Heart right ventricle (tissue), 16 donors: ENCODE measurements around the gene NHSL1. TPM values are rescaled to one million over a fixed set of nuclear protein-coding genes. Genes with fewer than 3 reads are reported as not detected.

Source experiments
- ATAC-seq, 8 donors: fragments of 200-7000 bp; cut with Tn5 transposase; one replicate each; pipeline ENCODE4 v1.9.1; 2020; ENCODE audit warnings: mild to moderate bottlenecking in 8 of 8, moderate library complexity in 8 of 8, moderate number of reproducible peaks in 1 of 8
- DNase-seq, 2 donors: peaks; one replicate each; pipeline ENCODE4 v3.0.0-alpha.2; 2020
- H3K27ac ChIP-seq, 10 donors: fragments of 200-600 bp; sonication (generic) in 2 of 10; one replicate each; pipeline versions ENCODE4 v1.5.0 to v1.8.0; 2020 to 2022; ENCODE audit warnings: mild to moderate bottlenecking in 3 of 10
- H3K27me3 ChIP-seq, 7 donors: fragments of 200-600 bp; one replicate each; pipeline ENCODE4 v1.8.0; 2021 to 2022; ENCODE audit warnings: mild to moderate bottlenecking in 2 of 7
- H3K36me3 ChIP-seq, 9 donors: fragments of 200-600 bp; sonication (generic) in 1 of 9; one replicate each; pipeline versions ENCODE4 v1.5.0 to v1.8.0; 2020 to 2022; ENCODE audit warnings: mild to moderate bottlenecking in 2 of 9
- H3K4me1 ChIP-seq, 9 donors: fragments of 200-600 bp; sonication (generic) in 1 of 9; one replicate each; pipeline versions ENCODE4 v1.5.0 to v1.8.0; 2020 to 2022; ENCODE audit warnings: mild to moderate bottlenecking in 4 of 9
- H3K4me3 ChIP-seq, 10 donors: fragments of 200-600 bp; sonication (generic) in 2 of 10; one replicate each; pipeline versions ENCODE4 v1.5.0 to v1.8.0; 2020 to 2022; ENCODE audit warnings: mild to moderate bottlenecking in 7 of 10, moderate library complexity in 2 of 10
- H3K9me3 ChIP-seq, 11 donors: fragments of 200-600 bp in 10 of 11; sonication (generic) in 2 of 11; one replicate each; pipeline versions ENCODE4 v1.5.0 to v1.8.0; 2013 to 2022; ENCODE audit warnings: mild to moderate bottlenecking in 2 of 11, control low read depth in 1 of 11, moderate library complexity in 1 of 11
- CTCF ChIP-seq, 9 donors: fragments of 200-600 bp; sonication (generic) in 2 of 9; IDR thresholded peaks; one replicate each; pipeline versions ENCODE4 v1.5.0 to v1.8.0; 2021 to 2022; ENCODE audit warnings: antibody characterized with exemption in 9 of 9, mild to moderate bottlenecking in 5 of 9, moderate library complexity in 1 of 9
- WGBS, 2 donors: extraction: QIAGEN DNeasy Blood & Tissue Kit; methylation state at CpG; one replicate each; pipeline ENCODE4 v1.1.7; 2013; ENCODE audit warnings: inconsistent platforms in 1 of 2; 5-methylcytosine and 5-hydroxymethylcytosine counted together
- intact Hi-C, 10 donors: fragments of 100-400 bp; cut with DNase I; formaldehyde crosslinking; loops; one replicate each; pipeline versions ENCODE4 v1.11.1 to v1.14.2; 2022
- polyA plus RNA-seq, 2 donors: library from polyadenylated mRNA; stranded (reverse); fragments of 200-250 nt; gene quantifications; one replicate each; pipeline ENCODE4 v1.2.3, GENCODE V29; 2013
- total RNA-seq, 10 donors: library from RNA; stranded (reverse); fragmentation: NEBNext Ultra II Directional in 3 of 10; extraction: Animal tissue kit (Norgen Biotek cat#: 25700) in 3 of 10; gene quantifications; one replicate each; pipeline versions ENCODE4 v1.2.1 to v1.2.4, GENCODE V29; 2021 to 2023
- donor health status: Arrhythmogenic right ventricular cardiomyopathy.
- donor health status: ischemic (EF 13 %, LVEDD 7.1; RV severe dilation, severe dysfunction).
- donor health status: healthy with polysubstance abuse.
- donor health status: DM: no; HTN: yes; CAD: no.
- donor health status: DM: no; HTN: no; CAD: no.
- donor health status: ischemic (EF 25% LVEDD 6.9; RV normal size, moderate dysfunction).
- donor health status: ischemic (EF 25% LVEDD 5.7; RV mildly dilated, moderate dysfunction).
- donor health status: healthy.
- donor health status: DM: yes; HTN: yes; CAD: no.
- donor health status: Ischemic cardiomyopathy.
- donor health status: ischemic (EF 35%, LVEDD 5.7; RV mildly dilated, moderate dysfunction).
- donor health status: nonischemic (EF 11% LVEDD 7.7; RV severe dilation, severe dysfunction).
- donor health status: DM: yes; HTN: yes; CAD: no.
- donor health status: PGD.
- donor health status: ischemic (EF 29% LVEDD 5.4; RV normal size, mild dysfunction).
- donor health status: nonischemic (EF 23%, LVEDD 6.1; RV moderate dilation, normal function).

NHSL1 gene
- total and polyA plus RNA-seq, 12 donors, result 5.0 to 97.4 (median 74.7) TPM

- DNase-seq (no peak), ATAC-seq (peak in 1 of 8 donors; percentile 69)
- peaks cover 0 to 2% (median 0%) of the 10 kb centered on the region in 9 donors for H3K4me1 ChIP-seq
- 90 to 93% methylated on average over 6 of the region's 6 CpGs for WGBS, 2 donors
- no peak overlapping the region for H3K4me3 ChIP-seq
- H3K27ac ChIP-seq, result no peak overlapping the region
- peaks cover 0 to 23% (median 0%) of the 10 kb centered on the region in 9 donors for H3K36me3 ChIP-seq
- intact Hi-C loops, result no loop called here
- no peak for TF ChIP-seq CTCF (IDR thresholded peaks at IDR 0.05)
- H3K27me3 ChIP-seq, result no peaks in the 10 kb centered on the region
- H3K9me3 ChIP-seq, result peaks cover 0 to 7% (median 0%) of the 10 kb centered on the region in 11 donors
Observed at GRCh38 chr6:138446821-138447220, 52.5 kb downstream of the NHSL1 start.

- ATAC-seq, result no peak
- Histone ChIP-seq H3K27me3 (no peaks in the 10 kb centered on the region), H3K36me3 (peaks cover 0 to 31% (median 0%) of the 10 kb centered on the region in 9 donors), H3K4me3 (no peak overlapping the region), H3K9me3 (peaks cover 0 to 7% (median 0%) of the 10 kb centered on the region in 11 donors), H3K27ac (no peak overlapping the region), H3K4me1 (peaks cover 0 to 29% (median 4%) of the 10 kb centered on the region in 9 donors)
- no peak for TF ChIP-seq CTCF (IDR thresholded peaks at IDR 0.05)
- DNase-seq, result no peak
- intact Hi-C loops, result loop anchor here in 1 of 10 donors (5.0 kb wide), 1 partner anchor 33 kb away; no protein-coding TSS in a partner anchor
Observed at GRCh38 chr6:138443979-138444378, 55.3 kb downstream of the NHSL1 start.

- Histone ChIP-seq H3K4me3 (no peak overlapping the region), H3K27ac (peak overlapping the region in 3 of 10 donors; percentile 27 to 60 (median 54)), H3K9me3 (peaks cover 0 to 7% (median 0%) of the 10 kb centered on the region in 11 donors), H3K36me3 (peaks cover 0 to 31% (median 0%) of the 10 kb centered on the region in 9 donors), H3K27me3 (no peaks in the 10 kb centered on the region), H3K4me1 (peaks cover 0 to 37% (median 4%) of the 10 kb centered on the region in 9 donors)
- TF ChIP-seq CTCF (IDR thresholded peaks at IDR 0.05), result no peak
- intact Hi-C loops, result loop anchor here in 1 of 10 donors (5.0 kb wide), 1 partner anchor 35 kb away; no protein-coding TSS in a partner anchor
- 82% methylated on average over 2 of the region's 2 CpGs for WGBS, 2 donors
- no peak for DNase-seq
- ATAC-seq, result no peak
Observed at GRCh38 chr6:138442663-138443062, 56.6 kb downstream of the NHSL1 start.

DNA sequence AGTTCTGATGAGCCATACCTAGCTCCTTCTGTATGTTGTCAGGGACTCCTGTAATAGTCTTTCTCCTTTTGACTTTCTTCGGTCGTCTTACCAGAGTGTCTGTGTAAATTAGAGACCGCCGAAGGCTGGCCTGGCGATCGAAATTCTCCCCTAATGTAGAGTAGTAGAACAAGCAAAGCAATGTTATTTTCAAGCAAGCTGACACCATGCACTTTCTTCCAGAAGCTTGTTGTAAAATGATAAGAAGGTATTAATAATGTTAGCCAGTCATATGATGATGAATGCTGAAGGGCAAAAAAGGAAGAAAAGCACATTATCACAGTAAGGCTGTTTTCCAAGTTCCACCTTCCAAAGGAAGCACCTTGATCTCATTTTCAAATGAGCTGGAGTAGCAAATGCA is 57.3 kb downstream of the NHSL1 start:
- WGBS, 2 donors, result 56 to 75% methylated on average over 6 of the region's 6 CpGs
- intact Hi-C loops, result loop anchor here in 1 of 10 donors (5.0 kb wide), 1 partner anchor 35 kb away; no protein-coding TSS in a partner anchor
- DNase-seq (no peak), ATAC-seq (peak in 5 of 8 donors; percentile 20 to 60 (median 38))
- H3K4me3 ChIP-seq, result no peak overlapping the region
- TF ChIP-seq CTCF (IDR thresholded peaks at IDR 0.05), result no peak
- H3K9me3 ChIP-seq, result peaks cover 0 to 7% (median 0%) of the 10 kb centered on the region in 11 donors
- peaks cover 0 to 29% (median 0%) of the 10 kb centered on the region in 9 donors for H3K36me3 ChIP-seq
- H3K4me1 ChIP-seq, result peaks cover 0 to 37% (median 4%) of the 10 kb centered on the region in 9 donors
- H3K27ac ChIP-seq, result peak overlapping the region in 6 of 10 donors; percentile 17 to 61 (median 40)
- no peaks in the 10 kb centered on the region for H3K27me3 ChIP-seq
